Measurements from ENCODE around the gene C2orf66. TPM values are rescaled to one million over a fixed set of nuclear protein-coding genes. Genes with fewer than 3 reads are reported as not detected.

C2orf66 gene

DNA sequence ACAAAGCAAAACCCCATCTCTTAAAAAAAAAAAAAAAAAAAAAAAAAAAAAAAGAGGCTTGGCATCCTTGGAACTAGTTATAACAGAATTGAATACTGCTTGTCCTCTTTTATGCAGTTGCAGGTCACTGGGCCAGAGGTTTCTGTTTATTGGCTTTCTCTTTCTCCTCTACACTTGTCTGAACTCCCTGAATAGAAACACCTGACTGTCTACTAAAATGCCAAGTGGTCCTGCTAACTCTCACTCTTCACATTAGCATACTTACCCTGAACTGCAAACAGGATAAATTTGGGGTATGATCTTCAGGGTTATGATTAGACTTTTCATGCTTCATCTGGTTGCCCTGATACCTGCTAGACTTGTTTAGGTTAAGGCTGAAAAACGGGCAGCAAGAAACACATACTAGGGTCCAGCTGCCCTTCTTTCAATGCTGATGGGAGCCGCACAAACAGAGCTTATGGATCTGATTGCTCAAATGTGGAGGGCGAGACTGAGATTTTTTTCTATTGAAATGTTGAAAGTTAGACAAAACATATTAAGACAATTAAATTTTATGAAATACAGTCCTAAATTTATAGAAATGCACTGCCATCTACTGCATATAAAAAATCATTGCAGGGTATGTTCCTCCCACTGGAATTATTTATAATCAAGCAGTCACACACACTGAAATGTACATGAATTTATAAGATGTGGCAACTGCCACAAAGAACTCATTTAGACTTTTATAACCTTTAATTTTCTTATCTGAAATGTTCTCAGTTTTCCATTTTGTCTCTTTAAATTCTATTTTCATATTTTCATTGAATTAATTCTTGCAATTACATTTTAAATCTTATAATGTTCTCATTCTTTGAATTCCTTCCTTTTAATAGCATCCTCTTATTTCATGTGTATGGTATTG is 50.4 kb downstream of the C2orf66 start:
- Histone ChIP-seq H3K23ac (ENCODE audit: low read length) (no peak overlapping the region), H4K8ac (ENCODE audit: low read depth, low read length) (no peak overlapping the region), H2BK120ac (ENCODE audit: low read depth, low read length) (no peak overlapping the region), H3K36me3 (ENCODE audit: control insufficient read depth, insufficient read depth, low read length) (no peaks in the 10 kb centered on the region), H3K4ac (ENCODE audit: low read depth, low read length) (no peak overlapping the region), H2AK5ac (ENCODE audit: low read length) (no peak overlapping the region), H3K27ac (ENCODE audit: low read depth, low read length) (no peak overlapping the region), H3K4me1 (ENCODE audit: control insufficient read depth, low read depth, low read length) (no peaks in the 10 kb centered on the region), H3K9ac (ENCODE audit: low read length) (no peak overlapping the region), H3K4me2 (ENCODE audit: low read length) (no peak overlapping the region), H3K79me1 (ENCODE audit: low read length) (no peaks in the 10 kb centered on the region), H4K5ac (ENCODE audit: low read length) (no peak overlapping the region), H3K79me2 (ENCODE audit: control insufficient read depth, insufficient read depth, low read length) (no peaks in the 10 kb centered on the region), H3K56ac (ENCODE audit: low read length) (no peak overlapping the region), H3K18ac (ENCODE audit: low read length) (no peak overlapping the region), H2BK15ac (replicated peaks; ENCODE audit: low read depth) (no peak overlapping the region), H3K27me3 (ENCODE audit: insufficient read depth, low read length, poor library complexity) (no peaks in the 10 kb centered on the region), H3K4me3 (ENCODE audit: low read length) (no peak overlapping the region), H2BK5ac (ENCODE audit: low read length) (no peak overlapping the region)
- no CpG with 5 or more reads among the region's 3 CpGs for WGBS (ENCODE audit: extremely low coverage, insufficient coverage, low lambda C conversion rate)
- no peak for DNase-seq

Small RNA genes within 50 kb of the gene (small RNA-seq; reads per million reads assigned to genes)
- gene AC012486.1 (ENCODE audit: insufficient read depth), result not detected
